Inferior parietal cortex (tissue), 1 donor: ENCODE measurements around the gene IRS2.

ENCODE experiments used
- DNase-seq: peaks from one replicate; pipeline ENCODE4 v3.0.0-alpha.2; 2016; ENCODE audit errors: extremely low spot score

The IRS2 gene

GRCh38 chr13:109807345-109807744 lies 21.0 kb upstream of the IRS2 start:
- DNase-seq, result no peak

- no peak for DNase-seq
Observed at GRCh38 chr13:109804654-109805053, 18.3 kb upstream of the IRS2 start.

- no peak for DNase-seq
Observed at GRCh38 chr13:109803825-109804224, 17.4 kb upstream of the IRS2 start.

GRCh38 chr13:109802936-109803335 lies 16.6 kb upstream of the IRS2 start:
- no peak for DNase-seq

GRCh38 chr13:109795011-109795410 lies 8.6 kb upstream of the IRS2 start:
- no peak for DNase-seq

- no peak for DNase-seq
Observed at GRCh38 chr13:109794095-109794494, 7.7 kb upstream of the IRS2 start.

- DNase-seq, result no peak
Observed at GRCh38 chr13:109792416-109793059, 6.2 kb upstream of the IRS2 start.

- DNase-seq, result peak; percentile 76
Observed at GRCh38 chr13:109790942-109791605, 4.7 kb upstream of the IRS2 start.

GRCh38 chr13:109790086-109790485 lies 3.7 kb upstream of the IRS2 start:
- no peak for DNase-seq

GRCh38 chr13:109789262-109789661 lies 2.9 kb upstream of the IRS2 start:
- peak; percentile 49 for DNase-seq

- DNase-seq, result no peak
Observed at GRCh38 chr13:109788372-109789111, 2.2 kb upstream of the IRS2 start.

GRCh38 chr13:109787135-109787954 lies 962 bp upstream of the IRS2 start:
- peak; percentile 44 for DNase-seq

- DNase-seq, result no peak
Observed at GRCh38 chr13:109785892-109786450, 412 bp downstream of the IRS2 start.

GRCh38 chr13:109785141-109785891 lies 1.1 kb downstream of the IRS2 start:
- DNase-seq, result no peak

- no peak for DNase-seq
Observed at GRCh38 chr13:109784590-109785140, 1.7 kb downstream of the IRS2 start.

GRCh38 chr13:109783815-109784589 lies 2.4 kb downstream of the IRS2 start:
- no peak for DNase-seq

- DNase-seq, result no peak
Observed at GRCh38 chr13:109783447-109783814, 3.0 kb downstream of the IRS2 start.

GRCh38 chr13:109782823-109783431 lies 3.5 kb downstream of the IRS2 start:
- no peak for DNase-seq

- no peak for DNase-seq
Observed at GRCh38 chr13:109782066-109782822, 4.1 kb downstream of the IRS2 start.
